ACC112 (cell line): ENCODE data around the gene TUBAL3.

Source experiments
- H2AFZ ChIP-seq: fragments of 200-600 bp; sonication (generic); one replicate; pipeline ENCODE4 v1.6.0; 2017; ENCODE audit warnings: antibody characterized with exemption, low read length; ENCODE audit not compliant: unreplicated experiment
- H3K27ac ChIP-seq: fragments of 200-600 bp; sonication (generic); 2 replicates; pipeline ENCODE4 v1.5.1; 2014; ENCODE audit warnings: low read depth, mild to moderate bottlenecking, antibody characterized with exemption, low read length, moderate library complexity
- H3K27me3 ChIP-seq: fragments of 200-600 bp; sonication (generic); 2 replicates; pipeline ENCODE4 v1.6.1; 2014; ENCODE audit warnings: mild to moderate bottlenecking, antibody characterized with exemption, low read length, moderate library complexity, mixed read lengths; ENCODE audit not compliant: insufficient read depth
- H3K36me3 ChIP-seq: fragments of 200-600 bp; sonication (generic); 2 replicates; pipeline ENCODE4 v1.6.1; 2016; ENCODE audit warnings: mild to moderate bottlenecking, antibody characterized with exemption, low read length, moderate library complexity, mixed read lengths; ENCODE audit not compliant: insufficient read depth
- H3K4me1 ChIP-seq: fragments of 200-600 bp; sonication (generic); one replicate; pipeline ENCODE4 v1.6.1; 2016; ENCODE audit warnings: low read length, mixed read lengths; ENCODE audit not compliant: insufficient read depth, unreplicated experiment, control insufficient read depth
- H3K4me3 ChIP-seq: fragments of 200-600 bp; sonication (generic); 2 replicates; pipeline ENCODE4 v1.5.1; 2014; ENCODE audit warnings: mild to moderate bottlenecking, low read depth, low read length
- H3K79me2 ChIP-seq: fragments of 200-600 bp; sonication (generic); one replicate; pipeline ENCODE4 v1.6.0; 2016; ENCODE audit warnings: low read length; ENCODE audit not compliant: control insufficient read depth, unreplicated experiment, insufficient read depth

Gene TUBAL3

GRCh38 chr10:5445006-5445405 lies 40.4 kb upstream of the TUBAL3 start:
- no peaks in the 10 kb centered on the region for H3K27me3 ChIP-seq
- H3K27ac ChIP-seq = no peak overlapping the region
- peaks cover 15% of the 10 kb centered on the region for H3K4me1 ChIP-seq
- H3K79me2 ChIP-seq = peaks cover 36% of the 10 kb centered on the region
- H3K36me3 ChIP-seq = no peaks in the 10 kb centered on the region
- no peak overlapping the region for H2AFZ ChIP-seq
- no peak overlapping the region for H3K4me3 ChIP-seq

- Histone ChIP-seq H3K27ac (no peak overlapping the region), H2AFZ (no peak overlapping the region), H3K27me3 (no peaks in the 10 kb centered on the region), H3K4me1 (peaks cover 4% of the 10 kb centered on the region), H3K4me3 (no peak overlapping the region), H3K36me3 (no peaks in the 10 kb centered on the region), H3K79me2 (peaks cover 24% of the 10 kb centered on the region)
These were observed 38.8 kb upstream of the TUBAL3 start for GRCh38 chr10:5443429-5443828.

- Histone ChIP-seq H3K27ac (no peak overlapping the region), H3K27me3 (no peaks in the 10 kb centered on the region), H2AFZ (no peak overlapping the region), H3K79me2 (peaks cover 20% of the 10 kb centered on the region), H3K4me1 (peaks cover 4% of the 10 kb centered on the region), H3K36me3 (no peaks in the 10 kb centered on the region), H3K4me3 (no peak overlapping the region)
These were observed 38.4 kb upstream of the TUBAL3 start for GRCh38 chr10:5442990-5443370.

GRCh38 chr10:5442065-5442989 lies 37.7 kb upstream of the TUBAL3 start:
- no peak overlapping the region for H3K27ac ChIP-seq
- H3K4me1 ChIP-seq = peaks cover 4% of the 10 kb centered on the region
- no peak overlapping the region for H2AFZ ChIP-seq
- H3K36me3 ChIP-seq = no peaks in the 10 kb centered on the region
- H3K79me2 ChIP-seq = peaks cover 14% of the 10 kb centered on the region
- no peak overlapping the region for H3K4me3 ChIP-seq
- H3K27me3 ChIP-seq = no peaks in the 10 kb centered on the region

DNA sequence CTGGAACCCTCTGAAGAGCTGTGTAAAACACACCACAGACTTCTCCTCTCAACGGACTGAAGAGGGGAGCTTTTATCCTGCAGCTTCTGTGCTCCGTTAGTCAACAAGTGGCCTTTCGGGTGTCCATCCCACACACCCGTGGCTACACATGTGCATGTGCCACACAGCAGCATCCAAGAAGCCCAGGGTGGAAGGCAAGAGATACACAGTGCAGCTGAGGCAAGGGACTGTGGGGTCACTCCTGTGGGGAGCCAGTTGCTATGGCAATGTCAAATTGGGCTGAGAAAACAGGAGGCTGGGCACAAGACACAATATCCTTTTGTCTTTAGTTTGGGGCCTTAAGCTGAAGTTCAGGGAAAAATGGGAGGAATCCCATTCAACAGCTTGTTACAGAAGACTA lies 36.5 kb upstream of the TUBAL3 start:
- no peak overlapping the region for H2AFZ ChIP-seq
- H3K79me2 ChIP-seq = peaks cover 11% of the 10 kb centered on the region
- no peaks in the 10 kb centered on the region for H3K36me3 ChIP-seq
- H3K4me3 ChIP-seq = no peak overlapping the region
- peaks cover 3% of the 10 kb centered on the region for H3K4me1 ChIP-seq
- H3K27ac ChIP-seq = no peak overlapping the region
- H3K27me3 ChIP-seq = no peaks in the 10 kb centered on the region

- Histone ChIP-seq H2AFZ (no peak overlapping the region), H3K36me3 (no peaks in the 10 kb centered on the region), H3K4me1 (no peaks in the 10 kb centered on the region), H3K79me2 (peaks cover 11% of the 10 kb centered on the region), H3K27me3 (no peaks in the 10 kb centered on the region), H3K27ac (no peak overlapping the region), H3K4me3 (no peak overlapping the region)
These were observed 35.6 kb upstream of the TUBAL3 start for GRCh38 chr10:5440206-5440605.

GRCh38 chr10:5435328-5435727 lies 30.7 kb upstream of the TUBAL3 start:
- Histone ChIP-seq H3K79me2 (peaks cover 20% of the 10 kb centered on the region), H3K4me1 (peaks cover 15% of the 10 kb centered on the region), H2AFZ (no peak overlapping the region), H3K27ac (no peak overlapping the region), H3K4me3 (no peak overlapping the region), H3K36me3 (peaks cover 6% of the 10 kb centered on the region), H3K27me3 (no peaks in the 10 kb centered on the region)

DNA sequence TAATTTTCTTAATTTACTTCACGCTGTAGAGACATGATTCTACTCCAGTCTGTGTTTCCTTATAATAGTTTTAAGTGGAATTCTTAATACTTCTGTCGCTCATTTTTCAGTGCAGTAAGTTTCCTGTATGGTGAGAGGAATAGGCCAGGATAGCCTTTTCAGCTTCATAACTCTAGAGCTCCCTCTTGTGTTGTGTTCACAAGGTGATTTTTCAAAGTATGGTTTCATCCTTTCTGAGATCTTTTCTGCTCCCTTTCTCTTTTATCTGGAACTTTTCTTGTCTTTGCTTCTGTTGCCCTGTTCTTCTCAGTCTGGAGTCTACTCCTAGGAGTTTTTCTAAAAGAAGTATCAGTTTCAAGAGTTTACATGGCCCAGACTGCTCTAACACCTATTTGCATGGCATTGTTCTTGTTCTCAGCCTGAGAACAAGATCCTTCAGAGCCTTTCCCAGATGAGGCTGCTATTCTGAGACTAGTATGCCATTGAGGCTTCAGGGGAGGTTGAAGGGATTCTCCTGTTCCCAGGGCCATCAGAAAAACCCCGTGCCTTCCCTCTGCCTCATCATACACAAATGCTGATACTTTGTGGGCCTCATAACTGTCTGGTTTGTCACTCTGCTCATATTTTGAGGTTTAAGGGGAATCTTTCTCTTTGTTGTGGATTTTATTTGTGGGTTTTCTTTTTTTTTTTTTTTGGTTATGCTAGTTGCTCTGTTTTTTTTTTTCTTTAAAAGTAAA lies 29.6 kb upstream of the TUBAL3 start:
- peaks cover 20% of the 10 kb centered on the region for H3K79me2 ChIP-seq
- peaks cover 16% of the 10 kb centered on the region for H3K36me3 ChIP-seq
- no peak overlapping the region for H2AFZ ChIP-seq
- peak overlapping the region; percentile 17; the same call in 1 of the 2 replicates for H3K4me3 ChIP-seq
- peaks cover 15% of the 10 kb centered on the region for H3K4me1 ChIP-seq
- no peaks in the 10 kb centered on the region for H3K27me3 ChIP-seq
- peak overlapping the region; percentile 88 for H3K27ac ChIP-seq

DNA sequence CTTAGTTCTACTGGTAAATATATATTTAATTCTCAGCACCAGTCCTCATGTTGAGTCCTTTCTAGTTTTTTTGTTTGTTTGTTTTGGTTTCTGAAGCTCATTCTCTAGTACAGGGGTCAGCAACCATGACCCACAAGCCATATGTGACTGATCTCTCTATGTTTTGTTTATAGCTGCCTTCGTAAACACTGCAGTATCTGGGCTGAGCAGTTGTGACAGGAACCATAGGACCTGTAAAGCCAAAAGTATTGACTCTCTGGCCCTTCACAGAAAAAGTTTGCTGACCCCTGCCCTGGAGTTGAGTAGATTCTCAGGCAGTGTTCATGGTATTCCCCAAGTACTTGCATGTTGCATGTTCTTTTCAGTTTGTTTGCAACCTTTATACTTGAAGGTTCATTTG lies 28.6 kb upstream of the TUBAL3 start:
- H3K4me1 ChIP-seq = peaks cover 15% of the 10 kb centered on the region
- peaks cover 20% of the 10 kb centered on the region for H3K79me2 ChIP-seq
- peak overlapping the region; percentile 88; the same call in 1 of the 2 replicates for H3K27ac ChIP-seq
- peaks cover 16% of the 10 kb centered on the region for H3K36me3 ChIP-seq
- no peaks in the 10 kb centered on the region for H3K27me3 ChIP-seq
- no peak overlapping the region for H2AFZ ChIP-seq
- H3K4me3 ChIP-seq = no peak overlapping the region

DNA sequence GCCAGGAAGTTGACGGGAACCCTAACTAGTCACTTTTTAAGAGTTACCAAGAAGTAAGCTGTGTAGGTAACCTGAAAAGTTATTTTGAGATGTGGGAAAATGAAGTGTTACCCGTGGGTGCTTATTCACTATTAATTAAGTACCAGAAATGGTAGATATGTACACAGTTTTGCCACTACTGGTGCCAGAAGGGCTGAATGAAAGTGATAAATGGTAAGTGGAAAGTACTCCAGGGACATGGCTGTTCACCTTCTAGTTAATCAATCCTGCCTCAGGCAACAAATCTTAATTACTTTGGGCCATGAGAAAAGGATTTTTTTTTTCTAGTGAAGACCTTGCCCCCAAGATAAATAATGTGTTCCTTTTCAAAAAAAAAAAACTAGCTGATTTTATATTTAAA lies 23.5 kb upstream of the TUBAL3 start:
- H3K4me3 ChIP-seq = no peak overlapping the region
- H3K79me2 ChIP-seq = peaks cover 44% of the 10 kb centered on the region
- peak overlapping the region; percentile 14 for H2AFZ ChIP-seq
- H3K4me1 ChIP-seq = peaks cover 11% of the 10 kb centered on the region
- no peaks in the 10 kb centered on the region for H3K27me3 ChIP-seq
- H3K36me3 ChIP-seq = peaks cover 16% of the 10 kb centered on the region
- H3K27ac ChIP-seq = no peak overlapping the region
